Mesenchymal stem cell (in vitro differentiated cells and primary cell): ENCODE measurements around the gene PCDHGB3.
A peak's percentile ranks its signal among the peaks of the same experiment; 100 is the strongest.
"Not testable (repeated sequence)": the region's sequence is repeated elsewhere in the genome, so short reads cannot be mapped to it uniquely, and the experiment has no call there.

Experiments used
- DNase-seq: peaks from one replicate; pipeline ENCODE4 v3.0.0-alpha.2; 2013
- H2AFZ ChIP-seq: one replicate; pipeline ENCODE4 v1.6.1; 2013; ENCODE audit warnings: low read depth, mild to moderate bottlenecking, control low read depth, inconsistent platforms, low read length, moderate library complexity
- H2AK5ac ChIP-seq: 2 replicates; pipeline ENCODE4 v1.6.1; 2013; ENCODE audit warnings: low read length, moderate library complexity, mild to moderate bottlenecking, inconsistent platforms; ENCODE audit not compliant: severe bottlenecking
- H2BK120ac ChIP-seq: one replicate; pipeline ENCODE4 v1.6.1; 2013; ENCODE audit warnings: low read depth, mild to moderate bottlenecking, inconsistent platforms, low read length, moderate library complexity
- H2BK12ac ChIP-seq, 2 experiments: one replicate each; pipeline ENCODE4 v1.6.1; 2013; ENCODE audit warnings: inconsistent platforms in 2 of 2, low read length in 2 of 2, mild to moderate bottlenecking in 2 of 2, moderate library complexity in 2 of 2, control low read depth in 1 of 2
- H2BK15ac ChIP-seq: one replicate; pipeline ENCODE4 v1.6.1; 2013; ENCODE audit warnings: mild to moderate bottlenecking, low read depth, inconsistent platforms; ENCODE audit not compliant: poor library complexity, severe bottlenecking
- H2BK5ac ChIP-seq: 2 replicates; pipeline ENCODE4 v1.6.1; 2013; ENCODE audit warnings: low read depth, mild to moderate bottlenecking, low read length, control low read depth, inconsistent platforms; ENCODE audit not compliant: poor library complexity, severe bottlenecking
- H3K14ac ChIP-seq, 2 experiments: one replicate each; pipeline ENCODE4 v1.6.1; 2013; ENCODE audit warnings: inconsistent platforms in 2 of 2, low read length in 2 of 2, control low read depth in 1 of 2, mild to moderate bottlenecking in 1 of 2, moderate library complexity in 1 of 2
- H3K18ac ChIP-seq, 2 experiments: one replicate each; pipeline ENCODE4 v1.6.1; 2013; ENCODE audit warnings: inconsistent platforms in 2 of 2, low read length in 2 of 2, control low read depth in 1 of 2, low read depth in 1 of 2, mild to moderate bottlenecking in 1 of 2
- H3K23ac ChIP-seq, 2 experiments: one replicate each; pipeline ENCODE4 v1.6.1; 2013; ENCODE audit warnings: inconsistent platforms in 2 of 2, low read length in 2 of 2, mild to moderate bottlenecking in 2 of 2, moderate library complexity in 2 of 2, control low read depth in 1 of 2
- H3K27ac ChIP-seq: 2 replicates; pipeline ENCODE4 v1.5.1; 2013; ENCODE audit warnings: mild to moderate bottlenecking, moderate library complexity, low read length, control low read depth, inconsistent platforms; ENCODE audit not compliant: poor library complexity, severe bottlenecking
- H3K27me3 ChIP-seq, 2 experiments: 2 replicates each; pipeline versions ENCODE4 v1.6.1 to v1.7.0; 2013; ENCODE audit warnings: low read length in 2 of 2, mild to moderate bottlenecking in 2 of 2, moderate library complexity in 2 of 2, control low read depth in 1 of 2, inconsistent platforms in 1 of 2; ENCODE audit not compliant: control insufficient read depth in 1 of 2, insufficient read depth in 1 of 2
- H3K36me3 ChIP-seq, 2 experiments: 2 replicates each; pipeline versions ENCODE4 v1.6.1 to v1.7.0; 2013; ENCODE audit warnings: low read length in 2 of 2, control low read depth in 1 of 2, inconsistent platforms in 1 of 2, low read depth in 1 of 2, mild to moderate bottlenecking in 1 of 2; ENCODE audit not compliant: insufficient read depth in 2 of 2, control insufficient read depth in 1 of 2
- H3K4ac ChIP-seq, 2 experiments: one replicate each; pipeline ENCODE4 v1.6.1; 2013; ENCODE audit warnings: inconsistent platforms in 2 of 2, low read length in 2 of 2, mild to moderate bottlenecking in 2 of 2, moderate library complexity in 2 of 2, control low read depth in 1 of 2, low read depth in 1 of 2
- H3K4me1 ChIP-seq: 2 replicates; pipeline ENCODE4 v1.6.1; 2013; ENCODE audit warnings: low read depth, low read length, control low read depth; ENCODE audit not compliant: control insufficient read depth, insufficient read depth
- H3K4me2 ChIP-seq: 2 replicates; pipeline ENCODE4 v1.6.1; 2013; ENCODE audit warnings: low read length, mild to moderate bottlenecking, inconsistent platforms; ENCODE audit not compliant: poor library complexity, severe bottlenecking
- H3K4me3 ChIP-seq, 2 experiments: 2 replicates each; pipeline versions ENCODE4 v1.5.1 to v1.7.0; 2013; ENCODE audit warnings: low read length in 2 of 2, mild to moderate bottlenecking in 2 of 2, control low read depth in 1 of 2, low read depth in 1 of 2; ENCODE audit not compliant: insufficient read depth in 1 of 2
- H3K79me1 ChIP-seq: replicated peaks from 2 replicates; pipeline ENCODE4 v1.6.1; 2013; ENCODE audit warnings: mild to moderate bottlenecking, control low read depth, low read length, inconsistent platforms; ENCODE audit not compliant: poor library complexity, severe bottlenecking
- H3K9ac ChIP-seq: 2 replicates; pipeline ENCODE4 v1.7.0; 2013; ENCODE audit warnings: mild to moderate bottlenecking, low read length, moderate library complexity
- H3K9me3 ChIP-seq: 2 replicates; pipeline ENCODE4 v1.7.0; 2013; ENCODE audit warnings: mild to moderate bottlenecking, low read length; ENCODE audit not compliant: control insufficient read depth
- H4K8ac ChIP-seq: one replicate; pipeline ENCODE4 v1.6.1; 2013; ENCODE audit warnings: inconsistent platforms, mild to moderate bottlenecking, low read length, moderate library complexity
- H4K91ac ChIP-seq: one replicate; pipeline ENCODE4 v1.6.1; 2013; ENCODE audit warnings: mild to moderate bottlenecking, low read length, inconsistent platforms
- WGBS: methylation state at CpG from one replicate; pipeline ENCODE4 v1.1.7; 2013; ENCODE audit warnings: mixed read lengths; 5-methylcytosine and 5-hydroxymethylcytosine counted together

PCDHGB3 gene

DNA sequence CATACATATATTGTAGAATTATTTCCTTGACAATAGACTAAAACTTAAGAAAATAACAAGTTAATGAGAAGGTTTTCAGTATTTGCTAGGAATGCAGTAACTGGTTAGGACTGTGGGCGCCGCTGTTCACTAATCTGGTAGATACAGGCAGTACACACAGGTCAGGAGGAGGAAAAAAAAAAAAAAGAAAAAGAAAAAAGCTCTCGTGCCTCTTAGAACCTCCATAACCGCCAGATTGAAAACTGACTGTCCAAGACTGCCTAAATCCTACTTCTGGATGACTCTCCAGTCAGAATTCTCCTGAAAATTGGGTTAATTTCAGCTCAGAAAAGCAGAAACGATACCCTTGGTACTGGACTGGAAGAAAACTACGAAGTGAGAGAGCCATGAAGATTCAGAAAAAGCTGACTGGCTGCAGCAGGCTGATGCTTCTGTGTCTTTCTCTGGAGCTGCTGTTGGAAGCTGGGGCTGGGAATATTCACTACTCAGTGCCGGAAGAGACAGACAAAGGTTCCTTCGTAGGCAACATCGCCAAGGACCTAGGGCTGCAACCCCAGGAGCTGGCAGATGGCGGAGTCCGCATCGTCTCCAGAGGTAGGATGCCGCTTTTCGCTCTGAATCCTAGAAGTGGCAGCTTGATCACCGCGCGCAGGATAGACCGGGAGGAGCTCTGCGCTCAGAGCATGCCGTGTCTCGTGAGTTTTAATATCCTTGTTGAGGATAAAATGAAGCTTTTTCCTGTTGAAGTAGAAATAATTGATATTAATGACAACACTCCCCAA is 39.6 kb upstream of the PCDHGB3 start, which contains the start of gene PCDHGA1:
PCDHGA1 (plus strand) TSS at position 216 of the 782 bp plus-strand sequence.
- WGBS = 81% methylated on average over 18 of the region's 21 CpGs
- Histone ChIP-seq H3K27me3 (no peaks in the 10 kb centered on the region), H3K18ac (no peak within 1 kb of the TSS)

DNA sequence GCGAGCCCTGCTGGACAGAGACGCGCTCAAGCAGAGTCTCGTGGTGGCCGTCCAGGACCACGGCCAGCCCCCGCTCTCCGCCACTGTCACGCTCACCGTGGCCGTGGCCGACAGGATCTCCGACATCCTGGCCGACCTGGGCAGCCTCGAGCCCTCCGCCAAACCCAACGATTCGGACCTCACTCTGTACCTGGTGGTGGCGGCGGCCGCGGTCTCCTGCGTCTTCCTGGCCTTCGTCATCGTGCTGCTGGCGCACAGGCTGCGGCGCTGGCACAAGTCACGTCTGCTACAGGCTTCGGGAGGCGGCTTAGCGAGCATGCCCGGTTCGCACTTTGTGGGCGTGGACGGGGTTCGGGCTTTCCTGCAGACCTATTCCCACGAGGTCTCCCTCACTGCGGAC is 37.5 kb upstream of the PCDHGB3 start:
- not testable (repeated sequence) for H3K9ac ChIP-seq, H3K18ac ChIP-seq, H2BK5ac ChIP-seq, H2AFZ ChIP-seq, H2BK120ac ChIP-seq, H3K27me3 ChIP-seq, DNase-seq, H3K79me1 ChIP-seq, H3K27ac ChIP-seq, H4K91ac ChIP-seq, H3K23ac ChIP-seq, H3K4me2 ChIP-seq, H2AK5ac ChIP-seq, H3K36me3 ChIP-seq, H3K14ac ChIP-seq, H3K4ac ChIP-seq, H3K4me3 ChIP-seq, H2BK15ac ChIP-seq, H4K8ac ChIP-seq, H2BK12ac ChIP-seq, H3K4me1 ChIP-seq
- peaks cover 60% of the 10 kb centered on the region for H3K9me3 ChIP-seq
- 91% methylated on average over 28 of the region's 39 CpGs for WGBS

More for the DNA sequence above, 39.6 kb upstream of the PCDHGB3 start, which contains the start of gene PCDHGA1:
- H2BK120ac ChIP-seq = no peak within 1 kb of the TSS
- H2BK5ac ChIP-seq = no peak within 1 kb of the TSS
- no peak within 1 kb of the TSS for H3K4me2 ChIP-seq
- no peak within 1 kb of the TSS for H3K23ac ChIP-seq
- peaks cover 44% of the 10 kb centered on the region for H3K9me3 ChIP-seq
- no peak within 1 kb of the TSS for H2AFZ ChIP-seq
- H3K36me3 ChIP-seq = no peaks in the 10 kb centered on the region
- no peak for DNase-seq
- no peak within 1 kb of the TSS for H4K91ac ChIP-seq
- no peak within 1 kb of the TSS for H2BK12ac ChIP-seq
- H2AK5ac ChIP-seq = no peak within 1 kb of the TSS
- no peaks in the 10 kb centered on the region for H3K4me1 ChIP-seq
- H3K4me3 ChIP-seq = peak within 1 kb of the TSS in 1 of 2 experiments; percentile 59
- H2BK15ac ChIP-seq = no peak within 1 kb of the TSS
- no peaks in the 10 kb centered on the region for H3K79me1 ChIP-seq
- no peak within 1 kb of the TSS for H3K4ac ChIP-seq
- H3K9ac ChIP-seq = peak within 1 kb of the TSS; percentile 62
- H3K14ac ChIP-seq = no peak within 1 kb of the TSS
- H3K27ac ChIP-seq = no peak within 1 kb of the TSS
- H4K8ac ChIP-seq = no peak within 1 kb of the TSS

DNA sequence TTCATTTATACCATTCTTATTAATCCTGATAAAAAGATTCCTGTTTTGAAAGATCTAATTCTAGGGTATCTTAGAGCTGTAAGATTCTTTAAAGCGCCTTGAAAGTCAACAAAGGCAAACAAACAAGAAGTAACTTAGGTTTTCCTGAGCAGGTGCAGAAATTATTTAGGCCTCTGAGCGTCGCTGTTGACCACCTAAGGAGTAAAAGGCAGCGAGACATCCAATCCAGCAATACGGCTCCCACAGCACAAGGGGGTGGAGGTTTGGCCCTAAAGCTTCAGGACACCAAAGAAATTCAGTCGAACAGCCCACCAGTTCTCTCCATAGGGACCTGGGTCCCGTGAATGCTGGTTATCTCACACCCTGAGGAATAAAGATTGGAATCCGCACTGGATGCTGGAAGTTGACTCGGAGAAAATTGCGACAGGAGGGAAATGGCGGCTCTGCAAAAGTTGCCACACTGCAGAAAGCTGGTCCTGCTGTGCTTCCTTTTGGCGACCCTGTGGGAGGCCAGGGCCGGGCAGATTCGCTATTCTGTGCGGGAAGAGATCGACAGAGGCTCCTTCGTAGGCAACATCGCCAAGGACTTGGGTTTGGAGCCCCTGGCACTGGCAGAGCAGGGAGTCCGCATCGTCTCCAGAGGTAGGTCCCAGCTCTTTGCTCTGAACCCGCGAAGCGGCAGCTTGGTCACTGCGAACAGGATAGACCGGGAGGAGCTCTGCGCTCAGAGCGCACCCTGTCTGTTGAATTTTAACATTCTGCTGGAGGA is 31.3 kb upstream of the PCDHGB3 start, which contains the start of gene PCDHGA2:
PCDHGA2 (plus strand) TSS at position 223 of the 769 bp plus-strand sequence.
- Histone ChIP-seq H3K18ac (no peak within 1 kb of the TSS), H3K4me3 (peak within 1 kb of the TSS in 1 of 2 experiments; percentile 66)

DNA sequence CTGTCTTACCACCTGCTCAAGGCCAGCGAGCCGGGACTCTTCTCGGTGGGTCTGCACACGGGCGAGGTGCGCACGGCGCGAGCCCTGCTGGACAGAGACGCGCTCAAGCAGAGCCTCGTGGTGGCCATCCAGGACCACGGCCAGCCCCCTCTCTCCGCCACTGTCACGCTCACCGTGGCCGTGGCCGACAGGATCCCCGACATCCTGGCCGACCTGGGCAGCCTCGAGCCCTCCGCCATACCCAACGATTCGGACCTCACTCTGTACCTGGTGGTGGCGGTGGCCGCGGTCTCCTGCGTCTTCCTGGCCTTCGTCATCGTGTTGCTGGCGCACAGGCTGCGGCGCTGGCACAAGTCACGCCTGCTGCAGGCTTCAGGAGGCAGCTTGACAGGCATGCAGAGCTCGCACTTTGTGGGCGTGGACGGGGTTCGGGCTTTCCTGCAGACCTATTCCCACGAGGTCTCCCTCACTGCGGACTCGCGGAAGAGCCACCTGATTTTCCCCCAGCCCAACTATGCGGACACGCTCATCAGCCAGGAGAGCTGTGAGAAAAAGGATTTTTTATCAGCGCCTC is 29.2 kb upstream of the PCDHGB3 start:
- H4K8ac ChIP-seq, H3K14ac ChIP-seq, DNase-seq, H3K4me3 ChIP-seq, H2AFZ ChIP-seq, H2BK12ac ChIP-seq, H2AK5ac ChIP-seq, H3K4me2 ChIP-seq, H3K27ac ChIP-seq, H4K91ac ChIP-seq, H3K18ac ChIP-seq, H2BK120ac ChIP-seq, H3K4ac ChIP-seq, H3K4me1 ChIP-seq, H2BK5ac ChIP-seq, H3K27me3 ChIP-seq, H2BK15ac ChIP-seq, H3K36me3 ChIP-seq, H3K9ac ChIP-seq, H3K79me1 ChIP-seq, H3K23ac ChIP-seq: not testable (repeated sequence)
- 96% methylated on average over 29 of the region's 45 CpGs for WGBS
- peaks cover 68% of the 10 kb centered on the region for H3K9me3 ChIP-seq

More for the DNA sequence above, 31.3 kb upstream of the PCDHGB3 start, which contains the start of gene PCDHGA2:
- no peak for DNase-seq
- Histone ChIP-seq H3K9me3 (peaks cover 67% of the 10 kb centered on the region), H3K4me2 (no peak within 1 kb of the TSS), H2AFZ (no peak within 1 kb of the TSS), H3K4ac (no peak within 1 kb of the TSS), H3K36me3 (no peaks in the 10 kb centered on the region), H3K27me3 (no peaks in the 10 kb centered on the region), H3K9ac (peak within 1 kb of the TSS; percentile 59), H3K23ac (no peak within 1 kb of the TSS), H3K4me1 (no peaks in the 10 kb centered on the region), H4K91ac (no peak within 1 kb of the TSS), H3K27ac (no peak within 1 kb of the TSS), H3K14ac (no peak within 1 kb of the TSS), H3K79me1 (no peaks in the 10 kb centered on the region), H4K8ac (no peak within 1 kb of the TSS), H2BK12ac (no peak within 1 kb of the TSS), H2BK15ac (no peak within 1 kb of the TSS), H2AK5ac (no peak within 1 kb of the TSS), H2BK5ac (no peak within 1 kb of the TSS), H2BK120ac (no peak within 1 kb of the TSS)
- 71% methylated on average over 27 of the region's 27 CpGs for WGBS
